Fibroblast of skin of abdomen (primary cell): ENCODE data around the gene SLC35D2.
"Not testable (repeated sequence)": the region's sequence is repeated elsewhere in the genome, so short reads cannot be mapped to it uniquely, and the experiment has no call there.

Source experiments
- DNase-seq: peaks from one replicate; pipeline ENCODE4 v3.0.0-alpha.2; 2013

Gene SLC35D2

GRCh38 chr9:96360976-96361375 lies 22.5 kb downstream of the SLC35D2 start:
- DNase-seq, result no peak

GRCh38 chr9:96360523-96360922 lies 23.0 kb downstream of the SLC35D2 start:
- not testable (repeated sequence) for DNase-seq

GRCh38 chr9:96350866-96351265 lies 32.6 kb downstream of the SLC35D2 start:
- DNase-seq, result no peak

- DNase-seq, result no peak
These were observed 35.2 kb downstream of the SLC35D2 start for GRCh38 chr9:96348261-96348660.

GRCh38 chr9:96345551-96345950 lies 38.0 kb downstream of the SLC35D2 start:
- DNase-seq, result no peak

GRCh38 chr9:96344458-96345180 lies 38.9 kb downstream of the SLC35D2 start:
- peak; percentile 93 for DNase-seq

GRCh38 chr9:96343515-96344360 lies 39.8 kb downstream of the SLC35D2 start:
- DNase-seq, result no peak

- no peak for DNase-seq
These were observed 40.8 kb downstream of the SLC35D2 start for GRCh38 chr9:96342571-96343245.

- DNase-seq, result no peak
These were observed 42.8 kb downstream of the SLC35D2 start for GRCh38 chr9:96340707-96341106.

- DNase-seq, result no peak
These were observed 45.2 kb downstream of the SLC35D2 start for GRCh38 chr9:96338299-96338698.

GRCh38 chr9:96333958-96334357 lies 49.6 kb downstream of the SLC35D2 start:
- no peak for DNase-seq

GRCh38 chr9:96331236-96331947 lies 52.1 kb downstream of the SLC35D2 start:
- peak; percentile 55 for DNase-seq

GRCh38 chr9:96327694-96328352 lies 55.7 kb downstream of the SLC35D2 start:
- DNase-seq, result peak; percentile 62

- no peak for DNase-seq
These were observed 60.3 kb downstream of the SLC35D2 start for GRCh38 chr9:96323169-96323568.

- DNase-seq, result not testable (repeated sequence)
These were observed 60.8 kb downstream of the SLC35D2 start for GRCh38 chr9:96322736-96323135.

- not testable (repeated sequence) for DNase-seq
These were observed 61.3 kb downstream of the SLC35D2 start for GRCh38 chr9:96322210-96322609.

- no peak for DNase-seq
These were observed 62.0 kb downstream of the SLC35D2 start for GRCh38 chr9:96321515-96321914.

GRCh38 chr9:96320749-96321280 lies 62.7 kb downstream of the SLC35D2 start:
- DNase-seq, result no peak

GRCh38 chr9:96318921-96319565 lies 64.5 kb downstream of the SLC35D2 start:
- DNase-seq, result no peak

- peak; percentile 47 for DNase-seq
These were observed 66.1 kb downstream of the SLC35D2 start for GRCh38 chr9:96317335-96317980.

- DNase-seq, result no peak
These were observed 73.7 kb downstream of the SLC35D2 start for GRCh38 chr9:96309850-96310249.
